Peyer's patch (tissue), 4 donors: Measurements from ENCODE around the gene TRAF3.

Experiments
- POLR2A ChIP-seq, 2 donors: fragments of 450-650 bp; IDR thresholded peaks; one replicate each; pipeline ENCODE4 v1.5.1; 2017; ENCODE audit warnings: antibody characterized with exemption in 2 of 2, mild to moderate bottlenecking in 2 of 2, moderate library complexity in 2 of 2
- TF ChIP-seq, protein P1 (sequence below), 6 experiments: fragments of 450-650 bp in 4 of 6; fragments of 200-600 bp in 2 of 6; sonication (generic) in 1 of 6; IDR thresholded peaks; one replicate each; pipeline ENCODE4 v1.5.1; 2017 to 2019; ENCODE audit warnings: antibody characterized with exemption in 6 of 6, mild to moderate bottlenecking in 3 of 6, moderate library complexity in 1 of 6

DNA sequence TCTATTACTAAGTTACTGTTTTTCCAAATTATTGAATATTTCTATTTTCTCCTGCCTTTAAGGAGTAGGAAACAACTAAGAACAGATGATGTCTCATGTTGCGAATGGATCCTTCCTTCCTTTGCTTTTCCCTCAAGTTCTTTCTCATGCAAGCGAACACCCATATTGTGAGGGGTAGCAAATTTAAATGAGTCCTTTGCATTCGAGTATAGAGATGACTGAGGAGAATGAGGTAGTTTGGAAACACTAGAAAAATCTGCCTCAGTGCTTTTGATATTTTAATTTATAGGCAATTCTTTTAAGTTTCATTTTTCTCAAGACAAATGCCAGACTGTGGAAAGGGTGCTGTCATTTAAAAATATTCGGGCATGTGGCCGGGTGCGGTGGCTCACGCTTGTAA is 56.1 kb downstream of the TRAF3 start:
- TF ChIP-seq, protein P1, sequence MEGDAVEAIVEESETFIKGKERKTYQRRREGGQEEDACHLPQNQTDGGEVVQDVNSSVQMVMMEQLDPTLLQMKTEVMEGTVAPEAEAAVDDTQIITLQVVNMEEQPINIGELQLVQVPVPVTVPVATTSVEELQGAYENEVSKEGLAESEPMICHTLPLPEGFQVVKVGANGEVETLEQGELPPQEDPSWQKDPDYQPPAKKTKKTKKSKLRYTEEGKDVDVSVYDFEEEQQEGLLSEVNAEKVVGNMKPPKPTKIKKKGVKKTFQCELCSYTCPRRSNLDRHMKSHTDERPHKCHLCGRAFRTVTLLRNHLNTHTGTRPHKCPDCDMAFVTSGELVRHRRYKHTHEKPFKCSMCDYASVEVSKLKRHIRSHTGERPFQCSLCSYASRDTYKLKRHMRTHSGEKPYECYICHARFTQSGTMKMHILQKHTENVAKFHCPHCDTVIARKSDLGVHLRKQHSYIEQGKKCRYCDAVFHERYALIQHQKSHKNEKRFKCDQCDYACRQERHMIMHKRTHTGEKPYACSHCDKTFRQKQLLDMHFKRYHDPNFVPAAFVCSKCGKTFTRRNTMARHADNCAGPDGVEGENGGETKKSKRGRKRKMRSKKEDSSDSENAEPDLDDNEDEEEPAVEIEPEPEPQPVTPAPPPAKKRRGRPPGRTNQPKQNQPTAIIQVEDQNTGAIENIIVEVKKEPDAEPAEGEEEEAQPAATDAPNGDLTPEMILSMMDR (IDR thresholded peaks at IDR 0.05), result no peak
- no peak for TF ChIP-seq POLR2A (IDR thresholded peaks at IDR 0.05)
